C4-2B (cell line): ENCODE results near the gene NSD2.

Experiments used
- H3K27ac ChIP-seq: fragments of 450-650 bp; 2 replicates; pipeline ENCODE4 v1.5.1; 2017
- CTCF ChIP-seq: fragments of 450-650 bp; conservative IDR thresholded peaks from 2 replicates; pipeline ENCODE4 v1.5.1; 2017; ENCODE audit warnings: mild to moderate bottlenecking
- ZFX ChIP-seq: fragments of 450-650 bp; IDR thresholded peaks from 2 replicates; pipeline ENCODE4 v1.6.1; 2017

The NSD2 gene

DNA sequence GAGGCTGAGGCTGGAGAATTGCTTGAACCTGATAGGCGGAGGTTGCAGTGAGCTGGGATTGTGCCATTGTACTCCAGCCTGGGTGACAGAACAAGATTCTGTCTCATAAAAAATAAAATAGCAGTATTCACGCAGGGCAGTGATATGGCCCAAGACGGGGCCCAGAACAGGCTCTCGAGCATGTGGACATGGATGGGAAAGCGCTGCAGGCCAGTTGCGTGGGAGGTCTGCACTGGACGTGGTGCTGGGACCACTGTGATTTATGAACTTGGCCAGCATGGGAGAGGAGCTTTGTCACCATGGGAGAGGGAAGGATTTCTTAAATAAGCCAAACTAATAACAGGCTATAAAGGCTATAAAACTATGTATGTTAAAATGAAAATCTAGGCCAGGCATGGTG lies 51.6 kb downstream of the NSD2 start:
- TF ChIP-seq CTCF (no peak), ZFX (no peak)
- no peak overlapping the region for H3K27ac ChIP-seq

GRCh38 chr4:1927675-1928074 lies 56.5 kb downstream of the NSD2 start:
- TF ChIP-seq CTCF (no peak), ZFX (no peak)
- H3K27ac ChIP-seq = no peak overlapping the region

DNA sequence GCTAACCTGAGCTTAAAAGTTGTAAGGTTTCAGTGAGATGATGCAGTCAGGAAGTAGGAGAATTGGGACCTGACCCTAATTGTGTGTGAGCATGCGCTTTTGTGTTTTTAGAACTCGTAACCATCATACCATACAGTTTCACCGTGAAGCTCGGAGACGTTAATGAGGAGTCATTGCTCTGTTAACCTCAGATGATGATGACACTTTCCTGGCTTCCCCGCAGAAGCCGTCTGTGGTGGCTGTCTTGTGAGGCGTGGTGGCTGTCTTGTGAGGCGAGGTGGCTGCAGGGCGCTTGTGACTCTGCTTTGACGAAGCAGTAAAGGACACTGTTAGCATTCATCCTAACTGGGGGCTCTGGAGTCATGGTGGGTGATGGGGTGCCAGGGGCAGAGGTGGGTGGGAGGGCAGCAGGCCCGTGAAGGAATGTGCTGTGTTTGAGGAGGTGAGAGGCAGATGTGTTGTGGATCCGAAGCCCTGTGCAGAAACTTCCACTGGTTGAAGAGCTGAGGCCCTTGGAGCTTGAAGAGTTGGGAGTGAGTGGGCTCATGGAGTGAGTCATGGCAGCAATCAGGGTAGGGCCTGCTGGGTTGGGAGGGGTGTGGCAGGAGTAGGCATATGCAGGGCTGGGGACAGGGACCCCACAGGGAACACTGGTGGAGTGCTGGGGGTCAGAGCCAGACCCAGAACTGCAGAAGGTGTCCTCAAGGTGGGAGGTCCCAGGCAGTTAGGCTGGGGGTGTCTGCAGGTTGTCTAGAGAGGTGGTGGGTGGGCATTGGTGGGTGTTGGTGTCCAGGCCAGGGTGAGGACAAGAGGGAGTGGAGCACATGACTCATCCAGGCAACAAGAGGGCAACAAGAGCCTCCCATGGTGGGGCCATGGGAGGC lies 57.4 kb downstream of the NSD2 start:
- H3K27ac ChIP-seq = no peak overlapping the region
- no peak for TF ChIP-seq CTCF
- no peak for TF ChIP-seq ZFX

DNA sequence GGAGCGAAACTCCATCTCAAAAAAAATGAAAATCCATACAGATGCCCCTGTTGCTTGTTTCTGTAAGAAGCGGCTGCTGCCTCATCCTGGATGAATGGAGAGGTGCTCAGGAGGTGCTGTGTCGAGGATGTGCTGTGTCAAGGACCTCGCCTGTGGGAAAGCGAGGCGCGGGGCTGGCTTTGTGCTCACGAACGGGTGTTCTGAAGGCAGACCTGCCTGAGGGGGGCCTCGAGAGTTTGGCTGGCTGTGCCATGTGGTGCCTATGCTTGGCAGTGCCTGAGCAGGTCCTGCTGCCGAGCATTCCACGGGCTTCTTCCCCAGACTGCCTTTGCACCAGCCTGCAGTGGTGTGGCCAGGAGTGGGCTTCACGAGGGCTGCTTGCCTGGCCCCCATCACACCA lies 61.5 kb downstream of the NSD2 start:
- no peak for TF ChIP-seq ZFX
- TF ChIP-seq CTCF = no peak
- no peak overlapping the region for H3K27ac ChIP-seq

GRCh38 chr4:1933700-1934099 lies 62.5 kb downstream of the NSD2 start:
- TF ChIP-seq CTCF (no peak), ZFX (no peak)
- no peak overlapping the region for H3K27ac ChIP-seq

DNA sequence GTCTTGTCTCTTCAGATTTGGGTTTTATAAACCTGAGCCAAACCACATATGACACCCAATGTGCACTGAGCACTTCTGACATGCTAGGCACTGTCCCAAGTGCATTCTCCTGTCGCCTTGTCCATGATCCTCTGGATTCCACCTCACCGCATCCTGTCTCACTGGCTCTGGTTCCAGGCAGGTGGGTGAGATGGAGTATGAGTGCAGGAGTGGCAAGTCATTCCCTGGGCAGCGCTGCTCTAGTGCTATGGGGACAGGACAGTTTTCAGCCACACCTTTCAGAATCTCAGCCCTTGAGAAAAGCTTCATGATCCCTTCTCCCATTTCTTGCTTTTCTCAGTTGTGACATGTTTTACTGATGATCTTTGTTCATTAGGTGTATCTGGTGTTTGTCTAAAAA lies 66.4 kb downstream of the NSD2 start:
- TF ChIP-seq ZFX = no peak
- no peak for TF ChIP-seq CTCF
- no peak overlapping the region for H3K27ac ChIP-seq

GRCh38 chr4:1938027-1938426 lies 66.8 kb downstream of the NSD2 start:
- TF ChIP-seq CTCF (no peak), ZFX (no peak)
- H3K27ac ChIP-seq = no peak overlapping the region
